OCI-M2 (cell line): Measurements from ENCODE around the gene SGPP2.
"Not testable (repeated sequence)": the region's sequence is repeated elsewhere in the genome, so short reads cannot be mapped to it uniquely, and the experiment has no call there.

Experiments
- DNase-seq: peaks from one replicate; lab custom pipeline; 2025; ENCODE audit not compliant: unreplicated experiment; lab: John Stamatoyannopoulos, UW

The SGPP2 gene

GRCh38 chr2:222424729-222425671 lies 657 bp downstream of the SGPP2 start:
- DNase-seq, result no peak

GRCh38 chr2:222427646-222428301 lies 3.4 kb downstream of the SGPP2 start:
- no peak for DNase-seq

GRCh38 chr2:222430071-222430470 lies 5.7 kb downstream of the SGPP2 start:
- no peak for DNase-seq

GRCh38 chr2:222430681-222431080 lies 6.3 kb downstream of the SGPP2 start:
- DNase-seq, result no peak

- no peak for DNase-seq
These were observed 7.5 kb downstream of the SGPP2 start for GRCh38 chr2:222431869-222432268.

GRCh38 chr2:222433332-222434173 lies 9.2 kb downstream of the SGPP2 start:
- no peak for DNase-seq

GRCh38 chr2:222434204-222434603 lies 9.9 kb downstream of the SGPP2 start:
- DNase-seq, result no peak

GRCh38 chr2:222435400-222436039 lies 11.2 kb downstream of the SGPP2 start:
- not testable (repeated sequence) for DNase-seq

GRCh38 chr2:222436040-222436413 lies 11.7 kb downstream of the SGPP2 start:
- DNase-seq, result no peak

GRCh38 chr2:222439692-222440091 lies 15.3 kb downstream of the SGPP2 start:
- no peak for DNase-seq

- no peak for DNase-seq
These were observed 16.5 kb downstream of the SGPP2 start for GRCh38 chr2:222440673-222441422.

GRCh38 chr2:222442665-222443064 lies 18.3 kb downstream of the SGPP2 start:
- no peak for DNase-seq

GRCh38 chr2:222445227-222445626 lies 20.9 kb downstream of the SGPP2 start:
- no peak for DNase-seq

- DNase-seq, result no peak
These were observed 22.8 kb downstream of the SGPP2 start for GRCh38 chr2:222447131-222447530.

GRCh38 chr2:222448748-222449181 lies 24.4 kb downstream of the SGPP2 start:
- DNase-seq, result no peak

GRCh38 chr2:222450021-222450420 lies 25.7 kb downstream of the SGPP2 start:
- DNase-seq, result no peak

GRCh38 chr2:222451224-222451674 lies 26.9 kb downstream of the SGPP2 start:
- DNase-seq, result no peak

GRCh38 chr2:222452422-222452950 lies 28.1 kb downstream of the SGPP2 start:
- no peak for DNase-seq

GRCh38 chr2:222456479-222457077 lies 32.2 kb downstream of the SGPP2 start:
- no peak for DNase-seq
